ENCODE results near the gene USP3.

The USP3 gene

GRCh38 chr15:63500265-63501250 is 3.8 kb upstream of the USP3 start:
- H3K4me3 ChIP-seq (ENCODE audit: low read length): peak overlapping the region; percentile 75
- DNase-seq (ENCODE audit: low read depth): no peak
- no peaks in the 10 kb centered on the region for H3K27me3 ChIP-seq (replicated peaks; ENCODE audit: control insufficient read depth, insufficient read depth, low read length)
- H3K36me3 ChIP-seq (ENCODE audit: control insufficient read depth, insufficient read depth, low read length, severe bottlenecking): no peaks in the 10 kb centered on the region
- H3K9me3 ChIP-seq (ENCODE audit: control insufficient read depth, low read length): no peaks in the 10 kb centered on the region
- H3K9ac ChIP-seq (ENCODE audit: low read length): peak overlapping the region; percentile 75
- H3K4me1 ChIP-seq (ENCODE audit: control insufficient read depth, insufficient read depth, low read length): peaks cover 32% of the 10 kb centered on the region

- H3K4me3 ChIP-seq (ENCODE audit: low read length): peak overlapping the region; percentile 75
- H3K36me3 ChIP-seq (ENCODE audit: control insufficient read depth, insufficient read depth, low read length, severe bottlenecking): no peaks in the 10 kb centered on the region
- H3K9ac ChIP-seq (ENCODE audit: low read length): peak overlapping the region; percentile 75
- DNase-seq (ENCODE audit: low read depth): peak; percentile 94
- H3K9me3 ChIP-seq (ENCODE audit: control insufficient read depth, low read length): no peaks in the 10 kb centered on the region
- H3K27me3 ChIP-seq (replicated peaks; ENCODE audit: control insufficient read depth, insufficient read depth, low read length): no peaks in the 10 kb centered on the region
- H3K4me1 ChIP-seq (ENCODE audit: control insufficient read depth, insufficient read depth, low read length): peaks cover 40% of the 10 kb centered on the region
Observed at GRCh38 chr15:63501256-63502089, 2.9 kb upstream of the USP3 start.

DNA sequence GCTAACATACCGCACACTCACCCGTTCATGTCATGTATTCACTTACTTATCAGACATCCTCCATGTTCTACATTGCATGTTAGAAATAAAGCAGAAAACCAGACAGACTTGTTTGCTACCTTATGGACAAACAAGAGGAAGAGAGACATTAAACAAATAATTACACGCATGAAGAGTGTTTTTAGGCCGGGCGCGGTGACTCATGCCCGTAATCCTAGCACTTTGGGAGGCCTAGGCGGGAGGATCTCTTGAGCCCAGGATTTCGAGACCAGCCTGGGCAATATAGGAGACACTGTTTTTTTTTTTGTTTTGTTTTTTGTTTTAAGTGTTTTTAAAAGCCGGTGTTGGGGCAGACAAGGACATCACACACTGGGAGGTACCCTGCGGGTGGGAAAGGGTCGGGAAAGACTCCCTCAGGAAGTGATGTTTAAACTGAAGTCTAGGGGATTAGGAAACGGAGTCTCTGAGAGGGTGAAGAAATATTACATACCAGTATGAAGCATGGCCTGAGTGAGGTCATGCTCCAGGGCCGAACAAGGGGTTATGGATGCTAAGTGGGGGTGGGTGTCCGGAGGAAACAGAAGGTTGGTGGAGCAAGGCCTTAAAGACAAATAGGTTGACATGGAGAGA is 2.1 kb upstream of the USP3 start:
- Histone ChIP-seq H3K36me3 (ENCODE audit: control insufficient read depth, insufficient read depth, low read length, severe bottlenecking) (no peaks in the 10 kb centered on the region), H3K9ac (ENCODE audit: low read length) (peak overlapping the region; percentile 91), H3K4me3 (ENCODE audit: low read length) (peak overlapping the region; percentile 81), H3K4me1 (ENCODE audit: control insufficient read depth, insufficient read depth, low read length) (peaks cover 47% of the 10 kb centered on the region), H3K27me3 (replicated peaks; ENCODE audit: control insufficient read depth, insufficient read depth, low read length) (no peaks in the 10 kb centered on the region), H3K9me3 (ENCODE audit: control insufficient read depth, low read length) (no peaks in the 10 kb centered on the region)
- no peak for DNase-seq (ENCODE audit: low read depth)

- H3K4me3 ChIP-seq (ENCODE audit: low read length): peak overlapping the region; percentile 81
- DNase-seq (ENCODE audit: low read depth): no peak
- no peaks in the 10 kb centered on the region for H3K9me3 ChIP-seq (ENCODE audit: control insufficient read depth, low read length)
- H3K27me3 ChIP-seq (replicated peaks; ENCODE audit: control insufficient read depth, insufficient read depth, low read length): no peaks in the 10 kb centered on the region
- peak overlapping the region; percentile 91 for H3K9ac ChIP-seq (ENCODE audit: low read length)
- H3K36me3 ChIP-seq (ENCODE audit: control insufficient read depth, insufficient read depth, low read length, severe bottlenecking): no peaks in the 10 kb centered on the region
- peaks cover 56% of the 10 kb centered on the region for H3K4me1 ChIP-seq (ENCODE audit: control insufficient read depth, insufficient read depth, low read length)
Observed at GRCh38 chr15:63502843-63503738, 1.3 kb upstream of the USP3 start.

- H3K9me3 ChIP-seq (ENCODE audit: control insufficient read depth, low read length): no peaks in the 10 kb centered on the region
- H3K36me3 ChIP-seq (ENCODE audit: control insufficient read depth, insufficient read depth, low read length, severe bottlenecking): no peaks in the 10 kb centered on the region
- H3K9ac ChIP-seq (ENCODE audit: low read length): peak overlapping the region; percentile 91
- H3K27me3 ChIP-seq (replicated peaks; ENCODE audit: control insufficient read depth, insufficient read depth, low read length): no peaks in the 10 kb centered on the region
- DNase-seq (ENCODE audit: low read depth): peak; percentile 72
- peak overlapping the region; percentile 81 for H3K4me3 ChIP-seq (ENCODE audit: low read length)
- H3K4me1 ChIP-seq (ENCODE audit: control insufficient read depth, insufficient read depth, low read length): peaks cover 63% of the 10 kb centered on the region
Observed at GRCh38 chr15:63503739-63504246, 600 bp upstream of the USP3 start.

DNA sequence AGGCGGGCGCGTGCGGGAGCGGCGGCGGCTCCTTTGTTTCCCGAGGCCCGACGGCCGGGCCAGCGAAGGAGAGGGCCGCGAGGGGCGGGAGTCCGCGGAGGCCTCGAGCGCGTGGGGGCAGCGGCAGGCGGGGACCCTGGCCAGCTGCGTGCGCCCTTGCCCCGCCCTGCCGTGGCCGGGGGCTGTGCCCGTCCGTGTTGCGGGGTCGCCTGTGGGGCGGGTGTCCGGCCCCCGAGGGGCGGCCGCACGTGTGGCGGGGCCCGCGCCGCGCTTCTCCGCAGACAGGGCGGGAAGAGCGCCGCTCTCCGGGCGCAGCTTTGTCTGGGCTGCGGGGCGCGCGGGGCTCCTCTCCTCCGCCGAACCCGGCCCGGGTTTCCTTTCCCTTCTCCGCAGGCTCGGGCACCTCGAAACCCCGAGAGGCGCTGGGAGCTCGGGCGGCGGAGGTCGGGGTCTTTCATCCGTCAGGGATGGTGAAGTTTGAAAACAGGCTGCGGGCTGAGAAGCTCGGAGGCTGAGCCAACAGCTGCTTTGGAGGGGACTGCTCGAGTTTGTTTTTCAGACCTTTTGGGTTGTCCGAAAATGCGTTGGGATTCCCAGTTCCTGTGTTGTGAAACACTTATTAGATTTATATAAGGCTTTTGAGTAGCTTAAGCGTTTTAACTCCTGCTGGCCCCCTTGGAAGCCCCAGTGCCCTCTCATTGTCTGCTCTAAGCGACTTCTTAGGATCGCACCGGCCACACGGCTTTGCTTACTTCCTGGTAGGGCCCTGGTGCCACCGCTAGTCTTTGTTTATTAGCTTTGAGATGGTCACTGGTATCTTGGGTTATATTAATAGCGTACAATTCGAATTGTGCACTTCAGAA is 817 bp downstream of the USP3 start:
- H3K27me3 ChIP-seq (replicated peaks; ENCODE audit: control insufficient read depth, insufficient read depth, low read length): no peaks in the 10 kb centered on the region
- DNase-seq (ENCODE audit: low read depth): peak; percentile 79
- peak overlapping the region; percentile 92 for H3K4me3 ChIP-seq (ENCODE audit: low read length)
- peaks cover 77% of the 10 kb centered on the region for H3K4me1 ChIP-seq (ENCODE audit: control insufficient read depth, insufficient read depth, low read length)
- no peaks in the 10 kb centered on the region for H3K9me3 ChIP-seq (ENCODE audit: control insufficient read depth, low read length)
- no peaks in the 10 kb centered on the region for H3K36me3 ChIP-seq (ENCODE audit: control insufficient read depth, insufficient read depth, low read length, severe bottlenecking)
- peak overlapping the region; percentile 94 for H3K9ac ChIP-seq (ENCODE audit: low read length)

DNA sequence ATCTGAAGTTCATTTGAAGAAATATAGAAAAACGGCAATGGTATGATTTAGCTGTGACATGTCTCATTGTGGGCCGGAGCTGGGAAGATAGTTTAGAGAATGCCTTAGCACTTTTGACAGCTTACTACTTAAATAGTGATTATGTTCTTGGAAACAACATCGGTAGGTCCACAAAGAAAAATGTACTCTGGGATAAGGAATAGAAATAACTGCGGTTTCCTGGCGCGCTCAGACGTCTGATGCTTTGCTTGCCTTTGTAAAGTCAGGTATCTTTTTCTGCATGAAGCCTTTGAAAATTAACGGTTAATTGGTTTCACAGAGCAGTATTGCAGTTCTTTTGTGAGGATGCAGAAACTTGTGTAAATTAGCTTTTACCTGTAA is 1.4 kb downstream of the USP3 start:
- Histone ChIP-seq H3K4me3 (ENCODE audit: low read length) (peak overlapping the region; percentile 92), H3K27me3 (replicated peaks; ENCODE audit: control insufficient read depth, insufficient read depth, low read length) (no peaks in the 10 kb centered on the region), H3K4me1 (ENCODE audit: control insufficient read depth, insufficient read depth, low read length) (peaks cover 79% of the 10 kb centered on the region), H3K36me3 (ENCODE audit: control insufficient read depth, insufficient read depth, low read length, severe bottlenecking) (no peaks in the 10 kb centered on the region), H3K9me3 (ENCODE audit: control insufficient read depth, low read length) (no peaks in the 10 kb centered on the region), H3K9ac (ENCODE audit: low read length) (peak overlapping the region; percentile 94)
- no peak for DNase-seq (ENCODE audit: low read depth)

DNA sequence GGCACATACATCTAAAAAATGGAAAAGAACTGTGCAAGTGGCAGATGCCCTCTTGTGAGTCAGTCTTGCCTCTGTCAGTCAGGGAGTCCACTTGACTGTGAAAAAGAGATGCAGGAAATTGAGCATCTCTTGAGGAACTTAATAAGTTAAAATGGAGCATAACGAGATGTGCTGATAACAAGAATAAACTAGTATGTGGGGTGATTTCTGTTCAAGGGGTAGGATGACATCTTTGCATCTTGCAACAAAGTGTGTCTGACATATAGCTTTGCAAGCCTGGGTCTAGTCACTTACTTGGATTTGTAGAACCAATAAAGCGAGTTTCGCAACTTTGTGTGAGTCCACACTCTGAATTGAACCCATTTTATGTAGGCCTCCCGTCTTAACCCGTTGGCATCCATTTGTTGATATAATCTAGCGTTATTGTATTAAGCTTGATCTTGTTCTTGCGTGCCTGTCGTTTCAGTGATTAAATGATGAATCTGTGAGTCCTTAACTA is 2.2 kb downstream of the USP3 start:
- H3K9me3 ChIP-seq (ENCODE audit: control insufficient read depth, low read length): no peaks in the 10 kb centered on the region
- H3K36me3 ChIP-seq (ENCODE audit: control insufficient read depth, insufficient read depth, low read length, severe bottlenecking): no peaks in the 10 kb centered on the region
- H3K27me3 ChIP-seq (replicated peaks; ENCODE audit: control insufficient read depth, insufficient read depth, low read length): no peaks in the 10 kb centered on the region
- DNase-seq (ENCODE audit: low read depth): peak; percentile 50
- H3K9ac ChIP-seq (ENCODE audit: low read length): peak overlapping the region; percentile 94
- H3K4me1 ChIP-seq (ENCODE audit: control insufficient read depth, insufficient read depth, low read length): peaks cover 78% of the 10 kb centered on the region
- peak overlapping the region; percentile 92 for H3K4me3 ChIP-seq (ENCODE audit: low read length)

GRCh38 chr15:63507878-63508818 is 3.8 kb downstream of the USP3 start:
- Histone ChIP-seq H3K9ac (ENCODE audit: low read length) (no peak overlapping the region), H3K4me3 (ENCODE audit: low read length) (no peak overlapping the region), H3K27me3 (replicated peaks; ENCODE audit: control insufficient read depth, insufficient read depth, low read length) (no peaks in the 10 kb centered on the region)

More at GRCh38 chr15:63507878-63508818, 3.8 kb downstream of the USP3 start:
- no peaks in the 10 kb centered on the region for H3K36me3 ChIP-seq (ENCODE audit: control insufficient read depth, insufficient read depth, low read length, severe bottlenecking)
- no peaks in the 10 kb centered on the region for H3K9me3 ChIP-seq (ENCODE audit: control insufficient read depth, low read length)
- DNase-seq (ENCODE audit: low read depth): no peak
- H3K4me1 ChIP-seq (ENCODE audit: control insufficient read depth, insufficient read depth, low read length): peaks cover 68% of the 10 kb centered on the region
